Naive thymus-derived CD4-positive, alpha-beta T cell (primary cell): Measurements from ENCODE around the gene ARIH2. TPM values are rescaled to one million over a fixed set of nuclear protein-coding genes. Genes with fewer than 3 reads are reported as not detected.

Experiments
- ATAC-seq: fragments of 150-1000 bp; cut with Tn5 transposase; 2 replicates; pipeline ENCODE4 v1.10.0; 2021; ENCODE audit warnings: mild to moderate bottlenecking, moderate library complexity
- CTCF ChIA-PET: fragments of 350-600 bp; sonication (Branson Sonifier 250); formaldehyde crosslinking; loops from one replicate; lab custom pipeline; 2021; ENCODE audit warnings: antibody characterized with exemption; lab: Charles Lee
- POLR2A ChIA-PET: fragments of 350-600 bp; sonication (Branson Sonifier 250); formaldehyde crosslinking; loops from one replicate; lab custom pipeline; 2021; ENCODE audit warnings: antibody characterized with exemption, inconsistent platforms; lab: Charles Lee
- DNase-seq, 9 donors: peaks; one replicate each; pipeline versions ENCODE4 v3.0.0 to v3.0.0-alpha.2; 2020 to 2022; ENCODE audit warnings: mixed read lengths in 1 of 9
- H3K27ac ChIP-seq: one replicate; pipeline ENCODE4 v1.7.0; 2013; ENCODE audit warnings: mild to moderate bottlenecking, low read depth, low read length, moderate library complexity
- H3K27me3 ChIP-seq, 2 donors: one replicate each; pipeline ENCODE4 v1.7.0; 2013; ENCODE audit warnings: low read length in 2 of 2, mild to moderate bottlenecking in 2 of 2, moderate library complexity in 2 of 2; ENCODE audit not compliant: control insufficient read depth in 2 of 2, insufficient read depth in 2 of 2
- H3K36me3 ChIP-seq, 3 experiments: 1 replicate in 2 of 3; 2 replicates in 1 of 3; pipeline ENCODE4 v1.7.0; 2013; ENCODE audit warnings: low read length in 3 of 3, mild to moderate bottlenecking in 3 of 3, moderate library complexity in 1 of 3; ENCODE audit not compliant: insufficient read depth in 3 of 3, control insufficient read depth in 2 of 3
- H3K4me1 ChIP-seq, 2 donors: one replicate each; pipeline ENCODE4 v1.7.0; 2013; ENCODE audit warnings: low read length in 2 of 2, mild to moderate bottlenecking in 2 of 2, moderate library complexity in 1 of 2; ENCODE audit not compliant: control insufficient read depth in 2 of 2, insufficient read depth in 2 of 2
- H3K4me3 ChIP-seq: 2 replicates; pipeline ENCODE4 v1.7.0; 2013; ENCODE audit warnings: mild to moderate bottlenecking, low read length
- H3K9me3 ChIP-seq, 3 experiments: 1 replicate in 2 of 3; 2 replicates in 1 of 3; pipeline ENCODE4 v1.7.0; 2013; ENCODE audit warnings: low read length in 3 of 3; ENCODE audit not compliant: control insufficient read depth in 2 of 3
- H3K27ac Mint-ChIP-seq, 9 donors: one replicate each; pipeline ENCODE4 v1.8.0; 2020 to 2022; ENCODE audit warnings: mixed read lengths in 9 of 9, mild to moderate bottlenecking in 8 of 9, moderate library complexity in 5 of 9, inconsistent platforms in 2 of 9
- H3K27me3 Mint-ChIP-seq, 5 donors: one replicate each; pipeline ENCODE4 v1.8.0; 2021 to 2022; ENCODE audit warnings: mixed read lengths in 5 of 5, mild to moderate bottlenecking in 1 of 5
- H3K36me3 Mint-ChIP-seq, 5 donors: one replicate each; pipeline ENCODE4 v1.8.0; 2020 to 2022; ENCODE audit warnings: mixed read lengths in 5 of 5, mild to moderate bottlenecking in 3 of 5, inconsistent platforms in 1 of 5
- H3K4me1 Mint-ChIP-seq, 7 donors: one replicate each; pipeline ENCODE4 v1.8.0; 2020 to 2022; ENCODE audit warnings: mixed read lengths in 7 of 7, mild to moderate bottlenecking in 3 of 7, inconsistent platforms in 1 of 7
- H3K4me3 Mint-ChIP-seq, 10 donors: one replicate each; pipeline ENCODE4 v1.8.0; 2020 to 2022; ENCODE audit warnings: mild to moderate bottlenecking in 10 of 10, mixed read lengths in 10 of 10, moderate library complexity in 6 of 10, inconsistent platforms in 2 of 10
- H3K9me3 Mint-ChIP-seq, 11 donors: one replicate each; pipeline ENCODE4 v1.8.0; 2020 to 2022; ENCODE audit warnings: mixed read lengths in 11 of 11, mild to moderate bottlenecking in 4 of 11, inconsistent platforms in 1 of 11, moderate library complexity in 1 of 11
- intact Hi-C, 2 donors: fragments of 100-400 bp; cut with micrococcal nuclease; formaldehyde crosslinking; loops; one replicate each; pipeline ENCODE4 v1.15.1; 2023
- polyA plus RNA-seq, 2 donors: library from polyadenylated mRNA; unstranded; fragments of 300-500 nt; fragmentation: Illumina TruSeq; gene quantifications; one replicate each; pipeline ENCODE4 v1.2.3, GENCODE V29; 2021
- total RNA-seq, 6 experiments: library from RNA in 5 of 6; stranded (reverse) in 5 of 6; gene quantifications; 1 replicate in 5 of 6; 2 replicates in 1 of 6; pipeline ENCODE4 v1.2.3 and lab custom pipeline; 2021 to 2026

Gene ARIH2
- total and polyA plus RNA-seq, 7 experiments from 2014 or later, result 103 to 189 (median 140) TPM

DNA sequence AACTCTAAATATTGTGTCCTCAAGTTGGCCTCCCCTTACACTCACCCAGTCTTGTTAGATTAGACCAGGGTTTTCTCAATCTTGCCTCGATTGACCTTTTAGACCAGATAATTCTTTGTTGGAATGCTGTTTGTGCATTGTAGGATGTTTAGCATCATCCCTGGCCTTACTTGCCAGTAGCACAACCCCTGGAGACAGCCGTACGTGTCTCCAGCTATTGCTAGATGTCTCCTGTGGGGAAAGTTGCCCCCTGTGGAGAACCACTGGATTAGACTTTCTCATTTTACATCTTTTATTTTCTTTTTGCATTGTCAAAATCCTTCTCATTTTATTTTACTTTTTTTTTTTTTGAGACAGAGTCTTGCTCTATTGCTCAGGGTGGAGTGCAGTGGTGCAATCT is 90.8 kb downstream of the ARIH2 start:
- no peaks in the 10 kb centered on the region for H3K27me3 Mint-ChIP-seq
- intact Hi-C loops, result loop anchor here (5.0 to 10.0 kb wide), 4 partner anchors 92 to 565 kb away; partner anchors contain the start of genes PFKFB4 (in 2 of the 2), ARIH2 (in 1 of the 2), ATRIP (in 1 of the 2) and CCDC51 (in 1 of the 2)
- no peak for ATAC-seq

GRCh38 chr3:49012441-49013017 is 93.9 kb downstream of the ARIH2 start:
- Mint-ChIP-seq H3K27ac (peak overlapping the region in 1 of 9 donors; percentile 24), H3K9me3 (no peaks in the 10 kb centered on the region), H3K4me1 (peaks cover 7 to 38% (median 30%) of the 10 kb centered on the region in 7 donors), H3K36me3 (peaks cover 0 to 14% (median 3%) of the 10 kb centered on the region in 5 donors), H3K27me3 (no peaks in the 10 kb centered on the region), H3K4me3 (no peak overlapping the region)
- ATAC-seq (no peak), DNase-seq (no peak)
- ChIA-PET POLR2A (interaction anchor here (0.5 to 10.4 kb wide), 5 partner anchors 6 to 556 kb away, joined by 3 to 247 read pairs (median 4); partner anchors contain the start of genes DALRD3, IMPDH2 and NDUFAF3), CTCF (interaction anchor here (0.9 to 1.6 kb wide), 4 partner anchors 10 to 24 kb away, joined by 4 to 12 read pairs (median 6); partner anchors contain the start of gene NDUFAF3)
- H3K27me3 ChIP-seq, result no peaks in the 10 kb centered on the region
- H3K4me3 ChIP-seq, result no peak overlapping the region
- no peak overlapping the region for H3K27ac ChIP-seq
- peaks cover 8 to 13% of the 10 kb centered on the region in 2 donors for H3K4me1 ChIP-seq
- intact Hi-C loops, result no loop called here
- peaks cover 0 to 55% (median 5%) of the 10 kb centered on the region in 3 experiments for H3K36me3 ChIP-seq
- H3K9me3 ChIP-seq, result no peaks in the 10 kb centered on the region

More for the DNA sequence above, 90.8 kb downstream of the ARIH2 start:
- peaks cover 0 to 3% (median 0%) of the 10 kb centered on the region in 11 donors for H3K9me3 Mint-ChIP-seq
- Histone ChIP-seq H3K9me3 (no peaks in the 10 kb centered on the region), H3K27me3 (no peaks in the 10 kb centered on the region), H3K27ac (no peak overlapping the region), H3K4me3 (no peak overlapping the region), H3K4me1 (peaks cover 8 to 16% of the 10 kb centered on the region in 2 donors), H3K36me3 (peaks cover 0 to 36% (median 5%) of the 10 kb centered on the region in 3 experiments)
- H3K36me3 Mint-ChIP-seq, result peaks cover 0 to 5% (median 0%) of the 10 kb centered on the region in 5 donors
- peak overlapping the region in 7 of 10 donors; percentile 0 to 100 (median 62) for H3K4me3 Mint-ChIP-seq
- POLR2A ChIA-PET, result interaction anchor here (0.6 to 10.4 kb wide), 5 partner anchors 10 to 731 kb away, joined by 5 to 247 read pairs (median 8); partner anchors contain the start of genes DALRD3, IMPDH2, NDUFAF3 and P4HTM
- no peak for DNase-seq
- CTCF ChIA-PET, result interaction anchor here (0.7 to 1.3 kb wide), 3 partner anchors 12 to 22 kb away, joined by 3 to 8 read pairs (median 8); partner anchors contain the start of gene NDUFAF3
- peaks cover 14 to 41% (median 33%) of the 10 kb centered on the region in 7 donors for H3K4me1 Mint-ChIP-seq
- peak overlapping the region in 2 of 9 donors; percentile 97 to 100 for H3K27ac Mint-ChIP-seq

DNA sequence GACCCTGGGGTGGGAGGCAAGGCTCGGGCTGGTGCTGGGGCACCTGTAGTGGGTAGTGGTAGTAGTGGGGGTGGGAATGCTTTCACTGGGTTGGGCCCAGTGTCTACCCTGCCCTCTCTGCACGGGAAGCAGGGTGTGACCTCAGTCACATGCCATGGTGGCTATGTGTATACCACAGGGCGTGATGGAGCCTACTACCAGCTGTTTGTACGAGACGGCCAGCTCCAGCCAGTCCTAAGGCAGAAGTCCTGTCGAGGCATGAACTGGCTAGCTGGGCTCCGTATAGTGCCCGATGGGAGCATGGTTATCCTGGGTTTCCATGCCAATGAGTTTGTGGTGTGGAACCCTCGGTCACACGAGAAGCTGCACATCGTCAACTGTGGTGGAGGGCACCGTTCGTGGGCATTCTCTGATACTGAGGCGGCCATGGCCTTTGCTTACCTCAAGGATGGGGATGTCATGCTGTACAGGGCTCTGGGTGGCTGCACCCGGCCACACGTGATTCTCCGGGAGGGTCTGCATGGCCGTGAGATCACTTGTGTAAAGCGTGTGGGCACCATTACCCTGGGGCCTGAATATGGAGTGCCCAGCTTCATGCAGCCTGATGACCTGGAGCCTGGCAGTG is 94.6 kb downstream of the ARIH2 start:
- Histone ChIP-seq H3K36me3 (peaks cover 0 to 54% (median 5%) of the 10 kb centered on the region in 3 experiments), H3K4me3 (no peak overlapping the region), H3K9me3 (no peaks in the 10 kb centered on the region), H3K27me3 (no peaks in the 10 kb centered on the region), H3K27ac (no peak overlapping the region), H3K4me1 (peaks cover 10 to 11% of the 10 kb centered on the region in 2 donors)
- intact Hi-C loops, result no loop called here
- ATAC-seq (no peak), DNase-seq (no peak)
- peaks cover 0 to 14% (median 3%) of the 10 kb centered on the region in 5 donors for H3K36me3 Mint-ChIP-seq
- H3K4me1 Mint-ChIP-seq, result peaks cover 4 to 33% (median 26%) of the 10 kb centered on the region in 7 donors
- no peaks in the 10 kb centered on the region for H3K9me3 Mint-ChIP-seq
- ChIA-PET POLR2A (interaction anchor here (1.1 to 11.9 kb wide), 4 partner anchors 6 to 80 kb away, joined by 3 to 247 read pairs (median 91); partner anchors contain the start of genes DALRD3, IMPDH2, NDUFAF3 and P4HTM), CTCF (interaction anchor here (0.9 to 1.6 kb wide), 5 partner anchors 9 to 26 kb away, joined by 4 to 12 read pairs (median 7); partner anchors contain the start of genes NDUFAF3 and P4HTM)
- H3K27ac Mint-ChIP-seq, result peak overlapping the region in 1 of 9 donors; percentile 9
- H3K27me3 Mint-ChIP-seq, result no peaks in the 10 kb centered on the region
- H3K4me3 Mint-ChIP-seq, result no peak overlapping the region

- intact Hi-C loops, result loop anchor here in 1 of 2 donors (1.0 kb wide), 1 partner anchor 26 kb away; no protein-coding TSS in a partner anchor
- H3K36me3 Mint-ChIP-seq, result peaks cover 0 to 14% (median 3%) of the 10 kb centered on the region in 5 donors
- DNase-seq (peak in 3 of 9 donors; percentile 32 to 56 (median 41)), ATAC-seq (peak; percentile 60)
- CTCF ChIA-PET, result interaction anchor here (1.1 to 1.6 kb wide), 4 partner anchors 8 to 26 kb away, joined by 4 to 8 read pairs (median 6); partner anchors contain the start of genes NDUFAF3 and P4HTM
- H3K27me3 Mint-ChIP-seq, result no peaks in the 10 kb centered on the region
- Histone ChIP-seq H3K4me1 (peaks cover 9 to 11% of the 10 kb centered on the region in 2 donors), H3K4me3 (no peak overlapping the region), H3K36me3 (peaks cover 0 to 54% (median 5%) of the 10 kb centered on the region in 3 experiments), H3K27me3 (no peaks in the 10 kb centered on the region), H3K27ac (no peak overlapping the region), H3K9me3 (no peaks in the 10 kb centered on the region)
- H3K9me3 Mint-ChIP-seq, result no peaks in the 10 kb centered on the region
- H3K4me3 Mint-ChIP-seq, result no peak overlapping the region
- H3K4me1 Mint-ChIP-seq, result peaks cover 5 to 33% (median 23%) of the 10 kb centered on the region in 7 donors
- H3K27ac Mint-ChIP-seq, result no peak overlapping the region
- POLR2A ChIA-PET, result interaction anchor here (1.1 to 11.9 kb wide), 5 partner anchors 5 to 79 kb away, joined by 3 to 247 read pairs (median 4); partner anchors contain the start of genes DALRD3, IMPDH2, NDUFAF3 and P4HTM
Measured at GRCh38 chr3:49013738-49014660, 95.4 kb downstream of the ARIH2 start.

DNA sequence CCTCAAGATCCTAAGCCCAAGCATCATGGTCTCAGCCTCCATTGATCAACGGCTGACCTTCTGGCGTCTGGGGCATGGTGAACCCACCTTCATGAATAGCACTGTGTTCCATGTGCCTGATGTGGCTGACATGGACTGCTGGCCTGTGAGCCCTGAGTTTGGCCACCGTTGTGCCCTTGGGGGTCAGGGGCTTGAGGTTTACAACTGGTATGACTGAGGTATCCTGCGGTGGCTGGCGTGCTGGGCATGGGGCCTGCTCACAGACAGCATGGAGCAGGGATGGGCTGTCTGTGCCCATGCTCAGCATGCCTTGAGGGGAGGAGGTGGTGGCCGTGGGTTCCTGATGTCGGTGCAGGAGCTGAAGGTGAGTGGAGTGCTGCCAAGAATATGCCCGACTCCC is 96.4 kb downstream of the ARIH2 start:
- Histone ChIP-seq H3K27ac (no peak overlapping the region), H3K4me1 (peaks cover 14% of the 10 kb centered on the region in 2 donors), H3K4me3 (no peak overlapping the region), H3K36me3 (peaks cover 0 to 54% (median 5%) of the 10 kb centered on the region in 3 experiments), H3K27me3 (no peaks in the 10 kb centered on the region), H3K9me3 (no peaks in the 10 kb centered on the region)
- CTCF ChIA-PET, result interaction anchor here (0.6 to 1.5 kb wide), 3 partner anchors 16 to 28 kb away, joined by 3 to 8 read pairs (median 4); partner anchors contain the start of gene P4HTM
- H3K27ac Mint-ChIP-seq, result peak overlapping the region in 5 of 9 donors; percentile 29 to 73 (median 55)
- POLR2A ChIA-PET, result interaction anchor here (1.0 to 11.9 kb wide), 3 partner anchors 6 to 29 kb away, joined by 3 to 247 read pairs (median 179); partner anchors contain the start of genes P4HTM and WDR6
- ATAC-seq (no peak), DNase-seq (no peak)
- peak overlapping the region in 1 of 10 donors; percentile 88 for H3K4me3 Mint-ChIP-seq
- no peaks in the 10 kb centered on the region for H3K9me3 Mint-ChIP-seq
- peaks cover 0 to 14% (median 3%) of the 10 kb centered on the region in 5 donors for H3K36me3 Mint-ChIP-seq
- peaks cover 7 to 34% (median 25%) of the 10 kb centered on the region in 7 donors for H3K4me1 Mint-ChIP-seq
- intact Hi-C loops, result no loop called here
- H3K27me3 Mint-ChIP-seq, result no peaks in the 10 kb centered on the region
